ENCODE data around the gene C1orf198.

DNA sequence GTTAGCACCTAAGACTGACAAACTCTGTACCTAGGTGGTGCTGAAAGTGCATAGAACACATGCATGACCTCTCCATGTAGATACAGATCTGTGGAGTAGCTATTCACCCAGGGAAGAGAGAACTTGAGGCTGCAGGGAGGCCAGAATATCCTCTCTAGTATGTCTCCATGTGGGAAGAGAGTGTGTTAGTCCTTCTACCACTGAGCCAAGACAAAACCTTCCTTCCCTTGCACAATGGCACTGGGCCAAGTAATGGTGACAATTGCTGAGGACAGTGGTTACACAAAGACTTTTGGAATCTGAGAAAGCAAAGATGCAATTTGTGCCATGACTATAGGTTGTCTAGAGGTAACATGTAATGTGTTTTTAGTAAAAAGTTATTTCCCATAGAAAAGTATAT is 52.3 kb downstream of the C1orf198 start:
- TF ChIP-seq MAX (IDR thresholded peaks at IDR 0.05; ENCODE audit: low read depth, low read length) (no peak), CTCF (IDR thresholded peaks at IDR 0.05; ENCODE audit: low read depth, low read length) (no peak)

All from NB4 (cell line).